KMS-11 (cell line): ENCODE measurements around the gene VSTM2B.

ENCODE experiments used
- H2AFZ ChIP-seq: fragments of 200-600 bp; sonication (generic); 2 replicates; pipeline ENCODE4 v1.6.1; 2016; ENCODE audit warnings: antibody characterized with exemption, mixed run types, low read depth
- H3K27ac ChIP-seq: fragments of 200-600 bp; sonication (generic); 2 replicates; pipeline ENCODE4 v1.6.1; 2016; ENCODE audit warnings: mild to moderate bottlenecking, mixed run types
- H3K27me3 ChIP-seq: fragments of 200-600 bp; sonication (generic); 2 replicates; pipeline ENCODE4 v1.6.1; 2017; ENCODE audit warnings: mild to moderate bottlenecking, low read depth, mixed run types, moderate library complexity; ENCODE audit not compliant: insufficient read depth
- H3K36me3 ChIP-seq: fragments of 200-600 bp; sonication (generic); 2 replicates; pipeline ENCODE4 v1.6.1; 2017; ENCODE audit warnings: mild to moderate bottlenecking, mixed run types; ENCODE audit not compliant: insufficient read depth
- H3K4me1 ChIP-seq: fragments of 200-600 bp; sonication (generic); 2 replicates; pipeline ENCODE4 v1.6.1; 2016; ENCODE audit warnings: mild to moderate bottlenecking, low read depth, mixed run types; ENCODE audit not compliant: poor library complexity, severe bottlenecking
- H3K4me2 ChIP-seq: fragments of 200-600 bp; sonication (generic); 2 replicates; pipeline ENCODE4 v1.7.0; 2016; ENCODE audit warnings: mild to moderate bottlenecking, mixed run types
- H3K4me3 ChIP-seq: fragments of 200-600 bp; sonication (generic); IDR thresholded peaks from 2 replicates; pipeline ENCODE4 v1.6.1; 2017; ENCODE audit warnings: low read depth, low read length, mixed read lengths; ENCODE audit not compliant: insufficient read depth
- H3K79me2 ChIP-seq: fragments of 200-600 bp; sonication (generic); 2 replicates; pipeline ENCODE4 v1.6.1; 2016; ENCODE audit warnings: low read depth, mixed run types; ENCODE audit not compliant: insufficient read depth
- H3K9ac ChIP-seq: fragments of 200-600 bp; sonication (generic); 2 replicates; pipeline ENCODE4 v1.6.1; 2016; ENCODE audit warnings: mild to moderate bottlenecking, mixed run types
- H4K20me1 ChIP-seq: fragments of 200-600 bp; sonication (generic); 2 replicates; pipeline ENCODE4 v1.6.1; 2016; ENCODE audit warnings: mild to moderate bottlenecking, mixed run types; ENCODE audit not compliant: insufficient read depth
- CTCF ChIP-seq: fragments of 200-600 bp; sonication (generic); conservative IDR thresholded peaks from 2 replicates; pipeline ENCODE4 v1.6.1; 2017; ENCODE audit warnings: low read depth, mild to moderate bottlenecking, antibody characterized with exemption, low read length, moderate library complexity, mixed read lengths

VSTM2B gene

GRCh38 chr19:29524201-29524911 lies 1.4 kb upstream of the VSTM2B start:
- Histone ChIP-seq H3K4me1 (no peaks in the 10 kb centered on the region), H3K27me3 (no peaks in the 10 kb centered on the region), H2AFZ (no peak overlapping the region), H3K4me3 (no peak overlapping the region), H3K9ac (no peak overlapping the region), H3K4me2 (no peak overlapping the region), H3K27ac (no peak overlapping the region), H3K79me2 (no peaks in the 10 kb centered on the region), H3K36me3 (no peaks in the 10 kb centered on the region), H4K20me1 (no peaks in the 10 kb centered on the region)
- no peak for TF ChIP-seq CTCF

GRCh38 chr19:29524912-29525831 lies 622 bp upstream of the VSTM2B start:
- H3K4me3 ChIP-seq: no peak overlapping the region
- no peak overlapping the region for H2AFZ ChIP-seq
- no peaks in the 10 kb centered on the region for H3K4me1 ChIP-seq
- H3K79me2 ChIP-seq: no peaks in the 10 kb centered on the region
- TF ChIP-seq CTCF: no peak
- H3K9ac ChIP-seq: no peak overlapping the region
- H4K20me1 ChIP-seq: no peaks in the 10 kb centered on the region
- no peaks in the 10 kb centered on the region for H3K36me3 ChIP-seq
- H3K4me2 ChIP-seq: no peak overlapping the region
- no peaks in the 10 kb centered on the region for H3K27me3 ChIP-seq
- H3K27ac ChIP-seq: no peak overlapping the region

- Histone ChIP-seq H3K36me3 (no peaks in the 10 kb centered on the region), H2AFZ (no peak overlapping the region), H3K4me2 (no peak overlapping the region), H3K79me2 (no peaks in the 10 kb centered on the region), H3K27ac (no peak overlapping the region), H3K27me3 (no peaks in the 10 kb centered on the region), H3K4me3 (no peak overlapping the region), H3K9ac (no peak overlapping the region), H3K4me1 (no peaks in the 10 kb centered on the region), H4K20me1 (no peaks in the 10 kb centered on the region)
- TF ChIP-seq CTCF: no peak
These were observed 1.1 kb downstream of the VSTM2B start for GRCh38 chr19:29526730-29527499.

- Histone ChIP-seq H3K4me2 (no peak overlapping the region), H2AFZ (no peak overlapping the region; the same call in 1 of the 2 replicates), H3K36me3 (no peaks in the 10 kb centered on the region), H3K79me2 (no peaks in the 10 kb centered on the region), H4K20me1 (no peaks in the 10 kb centered on the region), H3K4me1 (no peaks in the 10 kb centered on the region), H3K27ac (no peak overlapping the region), H3K4me3 (no peak overlapping the region), H3K9ac (no peak overlapping the region), H3K27me3 (no peaks in the 10 kb centered on the region)
- no peak for TF ChIP-seq CTCF
These were observed 1.9 kb downstream of the VSTM2B start for GRCh38 chr19:29527500-29528328.
